AG20443 (cell line): Measurements from ENCODE around the gene GPR33.
A peak's percentile ranks its signal among the peaks of the same experiment; 100 is the strongest.
"Not testable (repeated sequence)": the region's sequence is repeated elsewhere in the genome, so short reads cannot be mapped to it uniquely, and the experiment has no call there.

Experiments used
- DNase-seq: peaks from one replicate; pipeline ENCODE4 v3.0.0; 2012; ENCODE audit warnings: low spot score, mixed read lengths

Gene GPR33

DNA sequence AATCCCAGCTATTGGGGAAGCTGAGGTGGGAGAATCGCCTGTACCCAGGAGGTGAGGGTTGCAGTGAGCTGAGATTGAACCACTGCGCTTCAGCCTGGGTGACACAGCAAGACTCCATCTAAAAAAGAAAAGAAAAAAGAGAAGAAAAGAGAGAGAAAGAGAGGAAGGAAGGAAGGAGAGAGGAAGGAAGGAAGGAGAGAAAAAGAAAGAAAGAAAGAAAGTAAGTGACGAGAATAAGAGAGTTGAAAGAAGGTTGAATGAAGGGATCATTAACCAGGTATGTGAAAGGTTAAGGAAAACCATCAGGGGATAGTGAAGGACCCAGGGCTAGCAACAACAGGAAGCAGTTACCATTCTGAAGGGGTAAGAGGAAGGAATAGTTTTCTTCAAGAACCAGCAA, 26.3 kb downstream of the GPR33 start:
- no peak for DNase-seq

DNA sequence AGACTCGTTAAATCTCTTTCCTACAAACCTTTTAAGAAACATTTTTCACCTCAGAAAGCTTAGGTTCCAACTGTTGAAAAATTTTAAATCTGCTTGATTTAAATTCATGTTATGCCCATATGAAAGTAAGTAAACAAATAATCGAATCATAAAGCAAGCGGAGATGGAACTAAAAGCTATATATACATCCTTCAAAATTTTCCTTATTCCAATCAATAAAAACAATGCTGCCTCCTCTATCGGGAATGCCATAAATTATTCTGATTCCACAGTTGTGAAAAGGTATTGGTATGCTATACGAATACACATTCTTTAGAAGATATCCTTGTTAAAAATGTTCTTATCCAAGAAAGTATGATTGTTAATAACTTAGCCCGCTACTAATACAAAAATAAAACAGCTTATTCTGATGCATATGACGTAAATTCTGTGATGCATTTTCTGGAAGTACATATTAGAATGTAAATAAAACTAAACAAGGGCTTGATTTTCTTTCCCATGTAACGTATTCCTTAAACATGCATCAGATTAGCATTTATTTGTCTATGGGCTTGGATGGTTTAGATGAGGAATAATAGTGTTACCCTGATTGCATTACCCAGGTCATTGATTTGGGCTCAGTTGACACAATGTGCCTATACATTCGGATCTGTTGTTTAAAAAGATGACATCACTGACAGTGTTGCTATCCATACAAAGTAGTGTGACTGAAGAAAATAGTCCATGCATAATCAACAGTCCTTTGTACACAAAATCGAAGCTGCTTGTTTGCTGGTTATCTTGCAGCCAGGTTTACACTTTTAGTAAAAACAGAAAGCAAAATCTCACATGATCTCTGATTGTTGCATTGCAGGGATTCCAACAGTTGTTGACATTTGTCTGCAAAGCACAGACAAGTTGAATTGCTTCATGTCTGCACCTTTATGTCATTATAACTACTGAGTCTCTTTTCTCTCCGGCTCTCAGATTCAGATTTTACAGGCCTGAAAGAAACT, 29.9 kb downstream of the GPR33 start:
- DNase-seq: no peak

DNA sequence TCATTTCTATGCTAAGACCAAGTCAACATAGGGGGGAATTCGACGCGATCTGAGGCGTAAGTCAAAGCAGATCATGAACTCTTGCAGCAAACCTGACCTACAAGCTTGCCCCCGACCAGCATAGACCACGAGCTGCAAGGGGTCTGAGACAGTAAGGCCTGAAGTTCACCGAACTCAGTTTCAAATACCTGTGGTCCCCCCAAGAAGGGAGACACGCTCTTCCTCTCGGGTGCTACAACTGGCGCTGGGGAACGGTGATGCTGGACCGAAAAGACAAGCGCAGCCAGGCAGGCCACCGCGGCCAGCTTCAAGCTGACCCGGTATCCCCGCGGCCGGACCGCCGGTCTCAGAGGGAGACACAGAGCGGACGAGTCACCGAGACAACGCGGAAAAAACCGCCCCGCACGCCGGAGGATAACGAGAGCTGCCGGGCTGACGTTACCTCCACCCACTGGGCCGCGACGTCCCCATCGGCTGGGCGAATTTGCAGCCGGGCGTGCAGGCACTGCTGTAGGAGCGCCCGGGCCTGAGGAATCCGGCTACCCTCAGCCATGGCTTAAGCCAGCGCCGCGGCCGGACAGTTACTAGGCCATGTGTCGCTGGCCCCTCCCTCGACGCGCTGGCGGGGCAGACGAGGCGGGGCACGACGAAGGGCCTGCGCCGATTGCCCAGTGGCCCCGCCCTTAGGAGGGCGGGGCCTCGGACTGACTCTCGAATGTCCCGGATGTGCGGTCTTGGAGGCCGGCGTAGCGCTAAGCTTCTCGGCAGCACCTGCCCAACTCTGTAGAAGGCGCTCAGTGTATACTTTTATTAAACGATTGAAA, 30.8 kb downstream of the GPR33 start, which contains the start of gene DTD2:
Gene DTD2, minus strand, starts transcription at position 666 of the 824 bp plus-strand sequence. Its CDS starts 113 bp downstream, at position 553.
- peak; percentile 99 for DNase-seq

DNA sequence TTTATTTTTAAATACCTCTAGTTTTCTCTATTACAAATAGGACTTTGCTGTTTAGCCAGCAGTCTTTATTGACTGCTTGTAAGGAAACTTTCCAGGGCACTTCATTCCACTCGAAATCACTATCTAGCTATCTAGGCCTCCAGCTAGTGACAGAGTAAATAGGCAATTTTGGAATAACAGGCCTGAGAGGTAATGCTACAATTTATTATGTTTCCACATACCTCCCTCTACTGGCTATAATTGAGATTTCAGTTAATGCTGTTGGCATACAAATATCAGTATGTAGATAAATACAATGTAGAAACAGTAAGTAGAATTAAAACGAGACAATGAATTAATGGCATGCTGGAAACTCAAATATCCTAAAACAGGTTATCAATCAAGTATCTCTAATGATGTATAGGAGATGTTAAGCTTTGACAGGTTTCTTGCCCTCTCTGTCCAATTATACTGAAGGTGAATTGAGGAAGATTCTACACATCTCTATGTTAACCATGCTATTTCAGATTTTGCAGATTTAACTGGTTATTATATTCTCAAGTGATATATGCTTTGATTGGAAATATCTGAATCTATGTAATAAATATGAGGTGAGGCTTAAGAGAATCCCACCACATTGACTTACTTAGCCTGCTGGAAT, 37.7 kb downstream of the GPR33 start:
- DNase-seq: peak; percentile 52

GRCh38 chr14:31449136-31449535, 38.7 kb downstream of the GPR33 start:
- DNase-seq: no peak

- no peak for DNase-seq
These were observed 42.1 kb downstream of the GPR33 start for GRCh38 chr14:31445703-31446102.

DNA sequence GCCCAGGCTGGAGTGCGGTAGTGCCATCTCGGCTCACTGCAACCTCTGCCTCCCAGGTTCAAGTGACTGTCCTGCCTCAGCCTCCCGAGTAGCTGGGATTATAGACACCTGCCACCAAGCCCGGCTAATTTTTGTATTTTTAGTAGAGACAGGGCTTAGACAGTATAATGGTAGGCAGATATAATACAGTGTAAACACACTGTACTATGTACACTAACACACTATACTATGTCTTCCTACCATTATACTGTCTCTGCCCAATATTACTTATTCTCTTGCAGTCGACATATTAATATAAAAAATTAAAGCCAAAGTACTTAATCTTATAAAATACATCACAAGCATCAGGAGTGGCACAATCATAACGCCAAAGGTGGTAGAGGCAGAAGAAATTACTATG, 45.6 kb downstream of the GPR33 start:
- DNase-seq: no peak

DNA sequence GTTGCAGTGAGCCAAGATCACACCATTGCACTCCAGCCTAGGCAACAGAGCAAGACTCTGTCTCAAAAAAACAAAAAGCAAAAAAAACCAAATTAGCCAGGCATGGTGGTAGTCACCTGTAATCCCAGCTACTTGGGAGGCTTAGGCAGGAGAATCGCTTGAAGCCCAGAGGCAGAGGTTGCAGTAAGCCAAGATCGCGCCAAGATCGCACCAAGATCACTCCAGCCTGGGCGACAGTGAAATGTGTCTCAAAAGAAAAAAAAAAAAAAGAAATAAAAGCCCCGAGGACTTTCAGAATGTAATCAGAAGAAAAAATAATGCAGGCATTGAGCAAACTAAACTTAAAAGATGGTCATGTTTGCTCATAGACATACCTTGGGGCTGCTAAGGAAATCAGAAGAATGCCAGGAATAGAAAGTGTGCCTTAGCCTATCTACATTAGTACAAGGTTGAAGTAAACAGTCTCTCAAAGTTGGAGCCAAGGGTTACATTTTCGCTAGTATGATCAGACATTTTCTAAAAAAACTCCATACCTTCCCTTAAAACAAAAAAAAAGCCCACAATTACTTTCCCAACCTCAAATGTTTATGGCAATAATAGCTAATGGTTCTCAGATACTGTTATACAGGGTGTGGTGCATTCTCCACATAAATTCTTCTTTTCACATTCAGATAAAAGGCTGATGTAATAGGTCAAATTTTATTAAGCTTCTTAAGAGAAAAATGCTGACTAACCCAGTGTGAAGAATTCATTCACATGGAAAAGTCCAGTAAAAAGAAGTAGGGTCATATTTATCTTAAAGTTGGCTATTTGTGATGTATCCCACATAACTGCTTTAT, 46.3 kb downstream of the GPR33 start:
- peak; percentile 48 for DNase-seq

GRCh38 chr14:31440280-31440679, 47.6 kb downstream of the GPR33 start:
- no peak for DNase-seq

- peak; percentile 24 for DNase-seq
These were observed 48.3 kb downstream of the GPR33 start for GRCh38 chr14:31439561-31439960.

- not testable (repeated sequence) for DNase-seq
These were observed 50.7 kb downstream of the GPR33 start for GRCh38 chr14:31437045-31437691.

DNA sequence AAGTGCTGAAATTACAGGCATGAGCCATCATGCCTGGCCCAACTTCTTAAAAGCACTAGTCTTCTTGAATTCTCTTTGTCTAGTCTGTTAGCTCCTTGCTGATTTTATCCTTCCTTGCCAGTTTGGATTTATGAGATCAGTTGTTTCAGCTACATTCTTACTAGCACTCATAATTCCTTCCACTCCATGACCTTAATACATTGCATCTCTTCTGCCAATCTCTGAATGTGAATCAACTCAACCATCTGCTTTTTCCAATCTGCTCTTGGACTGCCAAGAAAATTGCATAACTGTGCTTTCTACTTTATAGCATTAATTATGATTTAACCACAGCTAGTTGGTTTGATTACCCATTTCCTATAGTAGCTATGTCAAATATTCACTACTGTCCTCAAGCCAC, 52.6 kb downstream of the GPR33 start:
- peak; percentile 60 for DNase-seq
